HFF-Myc (cell line): ENCODE data around the gene PMS1.
"Not testable (repeated sequence)": the region's sequence is repeated elsewhere in the genome, so short reads cannot be mapped to it uniquely, and the experiment has no call there.

ENCODE experiments used
- DNase-seq: peaks from one replicate; pipeline ENCODE4 v3.0.0-alpha.2; 2011; ENCODE audit warnings: low read depth; ENCODE audit errors: extremely low read depth
- H3K4me3 ChIP-seq: replicated peaks from 2 replicates; pipeline ENCODE4 v1.5.1; 2011; ENCODE audit warnings: low read depth, mild to moderate bottlenecking, control low read depth, low read length
- CTCF ChIP-seq: IDR thresholded peaks from 2 replicates; pipeline ENCODE4 v1.5.1; 2012; ENCODE audit warnings: mild to moderate bottlenecking, low read depth, low read length, control low read depth; ENCODE audit errors: missing control alignments

The PMS1 gene

GRCh38 chr2:189783927-189784867 is at the start of gene PMS1, which contains the start of gene ORMDL1:
Gene PMS1 (plus strand): TSS chr2:189784450. CDS start chr2:189791810, 7,360 bp downstream.
Gene ORMDL1 (minus strand): TSS chr2:189784339. CDS start chr2:189782595, 1,744 bp downstream.
- no peak for TF ChIP-seq CTCF
- H3K4me3 ChIP-seq, result peak within 1 kb of the TSS; percentile 54
- peak; percentile 81 for DNase-seq

- no peak for DNase-seq
- TF ChIP-seq CTCF, result peak; percentile 79
- no peak overlapping the region for H3K4me3 ChIP-seq
Measured at GRCh38 chr2:189751080-189751658, 33.1 kb upstream of the PMS1 start.

- no peak for DNase-seq
- no peak overlapping the region for H3K4me3 ChIP-seq
- TF ChIP-seq CTCF, result no peak
Measured at GRCh38 chr2:189756311-189756952, 27.8 kb upstream of the PMS1 start.

GRCh38 chr2:189760154-189760553 is 24.1 kb upstream of the PMS1 start:
- DNase-seq, H3K4me3 ChIP-seq: not testable (repeated sequence)

- no peak for DNase-seq
- no peak for TF ChIP-seq CTCF
- peak overlapping the region; percentile 87 for H3K4me3 ChIP-seq
Measured at GRCh38 chr2:189762229-189762550, 22.1 kb upstream of the PMS1 start.

GRCh38 chr2:189762551-189763298 is 21.5 kb upstream of the PMS1 start, which contains the start of gene OSGEPL1:
Gene OSGEPL1 (minus strand): TSS chr2:189762792. CDS start chr2:189761640, 1,152 bp downstream.
- H3K4me3 ChIP-seq, result peak within 1 kb of the TSS; percentile 87
- peak; percentile 84 for DNase-seq
- TF ChIP-seq CTCF, result peak; percentile 66
